Cardiac fibroblast (primary cell): Measurements from ENCODE around the gene SYT8.
A peak's percentile ranks its signal among the peaks of the same experiment; 100 is the strongest.
"Not testable (repeated sequence)": the region's sequence is repeated elsewhere in the genome, so short reads cannot be mapped to it uniquely, and the experiment has no call there.

Source experiments
- DNase-seq, 2 donors: peaks; one replicate each; pipeline versions ENCODE4 v3.0.0 to v3.0.0-alpha.2; 2010; ENCODE audit warnings: low read depth in 2 of 2
- H3K4me3 ChIP-seq, 2 donors: replicated peaks in 1 of 2; 1 replicate in 1 of 2; 2 replicates in 1 of 2; pipeline ENCODE4 v1.5.1; 2011; ENCODE audit warnings: low read depth in 2 of 2, low read length in 2 of 2, mild to moderate bottlenecking in 2 of 2, moderate library complexity in 1 of 2
- TF ChIP-seq, protein P1 (sequence below): IDR thresholded peaks from one replicate; pipeline ENCODE4 v1.5.1; 2011; ENCODE audit warnings: low read depth, mild to moderate bottlenecking, low read length, inconsistent platforms

Gene SYT8

DNA sequence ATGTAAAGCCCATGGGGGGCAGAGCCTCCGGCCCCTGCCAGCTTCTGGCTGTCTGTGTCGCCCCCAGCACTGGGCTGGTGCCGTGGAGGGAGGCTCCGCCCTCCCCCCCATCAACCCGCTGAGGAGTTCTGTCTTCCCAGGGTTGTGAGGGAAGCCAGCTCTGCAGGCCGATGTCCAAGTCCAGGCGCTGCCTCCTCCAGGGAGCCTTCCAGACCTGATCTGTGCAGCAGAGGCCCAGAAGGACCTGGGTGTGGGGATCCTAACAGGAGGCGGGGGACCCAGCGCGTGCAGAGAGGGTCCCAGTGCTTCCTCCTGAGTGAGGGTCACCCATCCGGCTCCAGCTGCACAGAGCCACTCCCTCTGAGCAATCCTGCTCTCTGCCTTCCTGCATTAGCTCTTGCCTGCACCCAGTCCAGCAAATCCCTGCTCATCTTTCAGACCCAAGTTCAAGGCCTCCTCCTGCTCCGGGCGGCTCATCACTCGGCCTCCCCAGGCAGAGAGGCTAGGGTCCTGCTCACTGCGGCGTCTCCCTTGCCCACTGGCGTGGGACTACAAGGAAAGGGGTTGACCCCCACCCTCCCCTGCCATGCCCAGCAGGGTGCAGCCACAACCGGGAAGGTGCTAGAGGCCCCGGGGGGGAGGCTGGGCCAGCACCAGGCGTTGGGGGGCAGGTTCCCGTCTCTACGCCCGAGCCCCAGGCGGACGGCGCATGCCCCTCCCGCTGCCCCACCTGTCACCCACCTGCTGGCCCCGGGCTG is 40.5 kb downstream of the SYT8 start:
- TF ChIP-seq, protein P1, sequence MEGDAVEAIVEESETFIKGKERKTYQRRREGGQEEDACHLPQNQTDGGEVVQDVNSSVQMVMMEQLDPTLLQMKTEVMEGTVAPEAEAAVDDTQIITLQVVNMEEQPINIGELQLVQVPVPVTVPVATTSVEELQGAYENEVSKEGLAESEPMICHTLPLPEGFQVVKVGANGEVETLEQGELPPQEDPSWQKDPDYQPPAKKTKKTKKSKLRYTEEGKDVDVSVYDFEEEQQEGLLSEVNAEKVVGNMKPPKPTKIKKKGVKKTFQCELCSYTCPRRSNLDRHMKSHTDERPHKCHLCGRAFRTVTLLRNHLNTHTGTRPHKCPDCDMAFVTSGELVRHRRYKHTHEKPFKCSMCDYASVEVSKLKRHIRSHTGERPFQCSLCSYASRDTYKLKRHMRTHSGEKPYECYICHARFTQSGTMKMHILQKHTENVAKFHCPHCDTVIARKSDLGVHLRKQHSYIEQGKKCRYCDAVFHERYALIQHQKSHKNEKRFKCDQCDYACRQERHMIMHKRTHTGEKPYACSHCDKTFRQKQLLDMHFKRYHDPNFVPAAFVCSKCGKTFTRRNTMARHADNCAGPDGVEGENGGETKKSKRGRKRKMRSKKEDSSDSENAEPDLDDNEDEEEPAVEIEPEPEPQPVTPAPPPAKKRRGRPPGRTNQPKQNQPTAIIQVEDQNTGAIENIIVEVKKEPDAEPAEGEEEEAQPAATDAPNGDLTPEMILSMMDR, result no peak
- H3K4me3 ChIP-seq, result no peak overlapping the region
- DNase-seq, result no peak

DNA sequence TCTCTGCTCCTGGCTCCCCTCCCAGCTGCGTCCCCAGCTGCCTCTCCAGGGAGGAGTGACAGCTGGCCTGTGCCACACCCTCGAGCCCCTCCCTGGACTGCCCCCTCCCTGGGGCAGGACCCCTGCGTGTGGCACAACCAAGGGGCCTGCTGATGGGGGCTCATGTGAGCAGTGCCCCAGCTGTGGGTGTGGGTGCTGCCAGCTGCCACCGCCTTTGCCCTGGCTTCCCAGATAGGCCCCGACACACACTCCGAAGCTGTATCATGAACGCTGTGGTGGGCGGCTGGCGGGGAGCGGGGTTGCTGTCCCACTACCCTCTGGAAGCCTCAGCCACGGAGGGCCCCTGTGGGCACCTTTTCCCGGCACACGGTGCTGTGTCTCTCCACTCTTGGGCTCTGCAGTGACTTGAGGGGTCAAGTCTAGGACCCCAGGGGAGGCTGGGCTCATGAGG is 41.1 kb downstream of the SYT8 start:
- H3K4me3 ChIP-seq, result peak overlapping the region in 1 of 2 donors; percentile 7
- not testable (repeated sequence) for DNase-seq

DNA sequence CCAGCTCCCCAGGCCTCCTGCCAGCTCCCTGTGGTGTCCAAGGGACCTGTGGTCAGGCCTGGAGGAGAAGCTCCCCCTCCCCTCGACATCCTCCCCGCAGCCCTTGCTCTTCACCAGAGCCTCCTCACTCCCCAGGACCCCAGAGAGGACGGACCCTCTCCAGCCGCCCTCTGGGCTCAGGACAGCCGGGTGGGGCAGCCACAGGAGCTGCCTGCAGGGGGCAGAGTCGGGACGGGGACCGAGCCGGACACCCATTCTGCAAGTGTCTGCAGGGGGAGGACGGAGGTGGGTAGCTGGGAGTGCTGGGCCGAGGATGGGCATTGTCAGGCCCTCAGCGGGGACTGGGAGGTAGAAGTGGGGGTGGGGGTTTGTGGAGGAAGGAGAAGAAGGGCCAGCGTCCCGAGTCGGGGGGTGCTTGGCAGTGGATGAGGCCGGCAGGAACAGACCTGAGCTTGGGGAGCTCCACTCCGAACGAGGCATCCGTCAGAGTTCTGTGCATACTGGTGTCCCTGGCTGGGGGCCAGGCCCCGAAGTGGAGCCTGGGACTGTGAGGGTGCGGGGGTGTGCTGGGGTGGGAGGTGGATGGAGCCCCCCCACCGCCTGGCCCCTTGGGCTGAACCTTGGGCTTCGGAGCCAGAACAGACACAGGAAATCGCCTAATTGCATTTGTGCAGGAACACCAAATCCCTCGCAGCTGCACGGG is 41.7 kb downstream of the SYT8 start:
- H3K4me3 ChIP-seq, result peak overlapping the region in 1 of 2 donors; percentile 7
- TF ChIP-seq, protein P1, result peak; percentile 87
- DNase-seq, result peak; percentile 55 to 92

DNA sequence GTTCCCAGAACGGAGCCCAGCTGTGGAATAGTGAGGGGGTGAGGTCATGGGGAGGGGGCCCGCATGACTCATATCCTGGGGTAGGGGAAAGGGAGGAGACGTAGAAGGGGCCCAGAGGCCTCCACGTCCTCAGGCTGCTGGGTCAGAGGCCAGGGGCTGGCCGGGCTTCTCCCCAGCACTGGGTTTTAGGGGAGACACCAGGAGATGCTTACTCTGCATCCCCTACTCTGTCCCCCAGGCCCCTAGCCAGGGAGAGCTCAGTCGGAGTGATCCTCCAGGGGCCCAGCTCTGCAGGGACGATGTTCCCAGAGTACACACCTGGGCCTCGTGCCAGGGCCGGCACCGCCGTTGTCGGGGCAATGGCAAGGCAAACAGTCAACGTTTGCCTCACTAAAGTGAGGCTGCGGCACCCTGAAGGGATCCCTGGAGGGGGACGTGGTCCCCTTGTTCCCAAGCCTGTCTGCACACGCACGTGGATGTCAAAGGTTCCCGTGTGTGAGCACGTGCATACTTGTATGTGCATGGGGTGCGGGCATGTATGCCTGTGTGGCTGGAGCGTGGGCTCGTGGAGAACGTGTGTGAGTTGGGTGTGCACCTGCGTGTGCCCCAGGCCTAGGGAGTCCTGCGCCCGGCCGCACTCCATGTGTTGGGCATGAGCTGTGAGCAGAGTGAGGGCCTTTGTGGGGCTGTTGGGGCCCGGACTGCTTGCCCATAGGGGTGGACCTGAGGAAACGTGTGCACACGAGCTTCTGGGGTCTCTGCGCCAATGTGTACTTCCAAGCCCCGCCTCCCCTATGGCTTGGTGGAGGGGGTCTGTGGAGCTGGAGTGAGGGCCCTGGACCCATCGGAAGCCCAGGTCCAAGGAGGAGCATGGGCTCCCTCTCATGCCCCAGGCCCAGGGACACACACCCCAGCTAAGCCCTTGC is 42.7 kb downstream of the SYT8 start:
- TF ChIP-seq, protein P1, result no peak
- DNase-seq, result peak; percentile 62 to 84
- H3K4me3 ChIP-seq, result no peak overlapping the region

DNA sequence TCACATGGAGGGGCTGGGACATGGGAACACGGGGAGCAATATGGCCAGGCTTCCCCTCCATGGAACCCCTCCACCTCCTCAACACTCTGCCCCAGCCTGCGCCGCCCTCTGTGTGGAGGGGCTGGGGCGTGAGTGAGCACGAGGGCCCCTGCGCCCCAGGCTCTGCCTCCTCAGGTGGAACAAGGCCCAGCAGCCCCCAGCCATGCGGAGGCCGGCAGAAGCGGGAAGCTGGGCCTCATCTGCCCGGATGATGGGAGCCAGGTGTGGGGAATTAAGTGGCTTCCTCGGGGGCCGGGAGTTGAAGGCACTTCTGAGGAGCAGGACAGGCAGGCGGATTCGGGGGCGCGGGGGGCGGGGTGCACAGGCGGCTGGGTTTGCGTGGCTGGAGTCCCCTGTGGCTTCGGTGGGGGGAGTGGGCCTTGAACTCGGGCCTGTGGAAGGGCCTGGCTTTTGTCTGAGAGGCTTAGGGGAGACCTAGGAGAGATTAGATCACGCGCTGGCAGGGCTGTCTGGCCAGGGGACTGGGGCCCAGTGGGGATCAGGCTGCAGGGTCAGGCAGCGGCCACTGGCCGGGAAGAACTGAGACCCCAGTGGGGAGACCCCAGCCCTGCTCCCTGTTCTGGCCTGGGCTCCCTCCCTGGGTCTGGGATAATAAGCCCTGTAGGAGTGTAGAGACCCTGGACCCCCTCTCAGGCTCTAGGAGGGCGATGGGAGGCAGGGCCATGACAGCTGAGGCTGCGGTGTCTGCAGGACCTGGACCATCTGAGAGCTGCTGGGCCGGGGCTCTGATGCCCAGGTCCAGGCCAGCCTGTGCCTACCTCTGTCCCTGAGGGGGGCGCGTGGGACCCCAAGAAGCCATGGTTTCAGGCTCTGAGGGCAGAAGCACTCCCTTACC is 43.6 kb downstream of the SYT8 start:
- DNase-seq, result no peak
- TF ChIP-seq, protein P1, result no peak
- H3K4me3 ChIP-seq, result no peak overlapping the region

DNA sequence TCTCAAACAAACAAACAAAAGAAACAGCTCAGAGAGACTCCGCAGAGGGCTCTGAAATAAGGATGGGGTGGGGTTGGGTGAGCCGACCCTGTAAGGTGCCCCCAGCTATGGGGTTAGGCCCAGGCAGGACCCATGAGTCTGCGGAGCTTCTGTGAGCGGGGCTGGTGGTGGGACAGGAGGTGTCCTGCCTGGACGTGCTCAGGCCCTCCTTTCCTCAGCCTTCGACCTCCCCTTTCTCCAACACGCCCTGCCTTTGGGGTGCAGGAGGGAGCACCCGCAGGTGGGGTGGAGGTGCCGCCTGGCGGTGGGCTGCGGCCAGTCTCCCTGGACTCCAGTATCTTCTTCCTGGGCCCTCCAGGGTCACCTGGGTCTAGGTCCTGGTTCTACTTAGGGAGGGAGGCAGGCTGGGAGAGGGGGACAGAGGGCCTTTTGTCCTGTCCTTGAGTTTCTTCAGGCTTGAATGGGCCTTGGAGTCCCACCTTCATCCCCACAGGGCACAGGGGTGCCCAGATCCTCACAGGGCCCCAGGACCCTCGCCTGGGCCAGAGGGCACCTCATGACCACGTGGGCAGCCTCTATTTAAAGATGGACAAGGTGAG is 44.7 kb downstream of the SYT8 start:
- no peak for DNase-seq
- TF ChIP-seq, protein P1, result no peak
- no peak overlapping the region for H3K4me3 ChIP-seq
